22Rv1 (cell line): ENCODE measurements around the gene TAS2R9.

Source experiments
- ZFX ChIP-seq: fragments of 450-650 bp; IDR thresholded peaks from 2 replicates; pipeline ENCODE4 v1.6.1; 2017; ENCODE audit warnings: antibody characterized with exemption, borderline replicate concordance
- TF ChIP-seq, protein P1 (sequence below): fragments of 450-650 bp; IDR thresholded peaks from 2 replicates; pipeline ENCODE4 v1.5.1; 2017; ENCODE audit warnings: mild to moderate bottlenecking

DNA sequence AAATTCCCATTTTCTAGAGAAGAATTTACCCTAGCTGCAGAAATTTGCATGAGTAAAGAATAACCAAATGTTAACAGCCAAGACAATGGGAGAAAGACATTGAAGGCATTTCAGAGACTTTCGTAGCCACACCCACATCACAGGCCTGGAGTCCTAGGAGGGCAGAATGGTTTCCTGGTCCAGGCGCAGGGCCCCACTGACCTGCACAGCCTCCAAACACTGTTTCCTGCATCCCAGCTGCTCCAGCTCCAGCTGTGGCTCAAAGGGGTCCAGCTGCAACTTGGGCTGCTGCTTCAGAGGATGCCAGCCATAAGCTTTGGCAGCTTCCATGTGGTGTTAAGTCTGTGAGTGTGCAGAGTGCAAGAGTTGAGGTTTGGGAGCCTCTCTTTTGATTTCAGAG lies 45.8 kb upstream of the TAS2R9 start:
- TF ChIP-seq, protein P1, sequence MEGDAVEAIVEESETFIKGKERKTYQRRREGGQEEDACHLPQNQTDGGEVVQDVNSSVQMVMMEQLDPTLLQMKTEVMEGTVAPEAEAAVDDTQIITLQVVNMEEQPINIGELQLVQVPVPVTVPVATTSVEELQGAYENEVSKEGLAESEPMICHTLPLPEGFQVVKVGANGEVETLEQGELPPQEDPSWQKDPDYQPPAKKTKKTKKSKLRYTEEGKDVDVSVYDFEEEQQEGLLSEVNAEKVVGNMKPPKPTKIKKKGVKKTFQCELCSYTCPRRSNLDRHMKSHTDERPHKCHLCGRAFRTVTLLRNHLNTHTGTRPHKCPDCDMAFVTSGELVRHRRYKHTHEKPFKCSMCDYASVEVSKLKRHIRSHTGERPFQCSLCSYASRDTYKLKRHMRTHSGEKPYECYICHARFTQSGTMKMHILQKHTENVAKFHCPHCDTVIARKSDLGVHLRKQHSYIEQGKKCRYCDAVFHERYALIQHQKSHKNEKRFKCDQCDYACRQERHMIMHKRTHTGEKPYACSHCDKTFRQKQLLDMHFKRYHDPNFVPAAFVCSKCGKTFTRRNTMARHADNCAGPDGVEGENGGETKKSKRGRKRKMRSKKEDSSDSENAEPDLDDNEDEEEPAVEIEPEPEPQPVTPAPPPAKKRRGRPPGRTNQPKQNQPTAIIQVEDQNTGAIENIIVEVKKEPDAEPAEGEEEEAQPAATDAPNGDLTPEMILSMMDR = no peak
- no peak for TF ChIP-seq ZFX
